HG03575 (cell line): ENCODE data around the gene SVIL.
"Not testable (repeated sequence)": the region's sequence is repeated elsewhere in the genome, so short reads cannot be mapped to it uniquely, and the experiment has no call there.

Source experiments
- ATAC-seq: cut with Tn5 transposase; IDR thresholded peaks from one replicate; pipeline ENCODE4 v1.9.1; 2021; ENCODE audit not compliant: unreplicated experiment, insufficient number of reproducible peaks, low FRiP score; ENCODE audit errors: extremely low read depth

Gene SVIL

GRCh38 chr10:29482591-29483431 is 152.0 kb downstream of the SVIL start:
- no peak for ATAC-seq

GRCh38 chr10:29481906-29482440 is 152.8 kb downstream of the SVIL start:
- ATAC-seq: no peak

- no peak for ATAC-seq
These were observed 154.5 kb downstream of the SVIL start for GRCh38 chr10:29479981-29480954.

- no peak for ATAC-seq
These were observed 155.5 kb downstream of the SVIL start for GRCh38 chr10:29479081-29479925.

GRCh38 chr10:29473406-29474100 is 161.2 kb downstream of the SVIL start:
- ATAC-seq: no peak

GRCh38 chr10:29473087-29473356 is 161.7 kb downstream of the SVIL start:
- no peak for ATAC-seq

- no peak for ATAC-seq
These were observed 162.3 kb downstream of the SVIL start for GRCh38 chr10:29472301-29473086.

GRCh38 chr10:29471544-29471859 is 163.3 kb downstream of the SVIL start:
- no peak for ATAC-seq

- ATAC-seq: no peak
These were observed 163.8 kb downstream of the SVIL start for GRCh38 chr10:29470843-29471543.

- no peak for ATAC-seq
These were observed 164.4 kb downstream of the SVIL start for GRCh38 chr10:29470355-29470705.

GRCh38 chr10:29469481-29470354 is 165.1 kb downstream of the SVIL start:
- no peak for ATAC-seq

- ATAC-seq: no peak
These were observed 169.4 kb downstream of the SVIL start for GRCh38 chr10:29465384-29465783.

GRCh38 chr10:29464671-29465171 is 170.1 kb downstream of the SVIL start:
- not testable (repeated sequence) for ATAC-seq

- no peak for ATAC-seq
These were observed 173.7 kb downstream of the SVIL start for GRCh38 chr10:29461042-29461441.

- not testable (repeated sequence) for ATAC-seq
These were observed 176.6 kb downstream of the SVIL start for GRCh38 chr10:29458190-29458589.

- ATAC-seq: no peak
These were observed 179.7 kb downstream of the SVIL start for GRCh38 chr10:29455095-29455494.
